Measurements from ENCODE around the gene NFATC1. TPM values are rescaled to one million over a fixed set of nuclear protein-coding genes. Genes with fewer than 3 reads are reported as not detected.

The NFATC1 gene
- total RNA-seq, 1 donor from 2014 or later: 7.1 TPM

- Mint-ChIP-seq H3K4me1 (ENCODE audit: low read depth) (peaks cover 25% of the 10 kb centered on the region), H3K27me3 (ENCODE audit: low read depth) (no peaks in the 10 kb centered on the region), H3K27ac (ENCODE audit: unreplicated experiment) (no peak overlapping the region), H3K9me3 (ENCODE audit: low read depth) (no peaks in the 10 kb centered on the region), H3K4me3 (ENCODE audit: unreplicated experiment) (no peak overlapping the region), H3K36me3 (ENCODE audit: low read depth) (peaks cover 7% of the 10 kb centered on the region)
- DNase-seq (ENCODE audit: low spot score): no peak
- TF ChIP-seq CTCF (IDR thresholded peaks at IDR 0.05): no peak
These were observed 52.9 kb downstream of the NFATC1 start for GRCh38 chr18:79448621-79449020.

GRCh38 chr18:79449551-79450288 lies 54.0 kb downstream of the NFATC1 start:
- peaks cover 33% of the 10 kb centered on the region for H3K4me1 Mint-ChIP-seq (ENCODE audit: low read depth)
- H3K27me3 Mint-ChIP-seq (ENCODE audit: low read depth): no peaks in the 10 kb centered on the region
- TF ChIP-seq CTCF (IDR thresholded peaks at IDR 0.05): no peak
- no peak for DNase-seq (ENCODE audit: low spot score)
- H3K27ac Mint-ChIP-seq (ENCODE audit: unreplicated experiment): no peak overlapping the region
- H3K4me3 Mint-ChIP-seq (ENCODE audit: unreplicated experiment): no peak overlapping the region
- H3K9me3 Mint-ChIP-seq (ENCODE audit: low read depth): no peaks in the 10 kb centered on the region
- peaks cover 7% of the 10 kb centered on the region for H3K36me3 Mint-ChIP-seq (ENCODE audit: low read depth)

- H3K9me3 Mint-ChIP-seq (ENCODE audit: low read depth): no peaks in the 10 kb centered on the region
- no peaks in the 10 kb centered on the region for H3K27me3 Mint-ChIP-seq (ENCODE audit: low read depth)
- no peak overlapping the region for H3K27ac Mint-ChIP-seq (ENCODE audit: unreplicated experiment)
- no peak overlapping the region for H3K4me3 Mint-ChIP-seq (ENCODE audit: unreplicated experiment)
- peaks cover 7% of the 10 kb centered on the region for H3K36me3 Mint-ChIP-seq (ENCODE audit: low read depth)
- H3K4me1 Mint-ChIP-seq (ENCODE audit: low read depth): peaks cover 27% of the 10 kb centered on the region
- DNase-seq (ENCODE audit: low spot score): no peak
- TF ChIP-seq CTCF (IDR thresholded peaks at IDR 0.05): no peak
These were observed 54.8 kb downstream of the NFATC1 start for GRCh38 chr18:79450289-79451080.

DNA sequence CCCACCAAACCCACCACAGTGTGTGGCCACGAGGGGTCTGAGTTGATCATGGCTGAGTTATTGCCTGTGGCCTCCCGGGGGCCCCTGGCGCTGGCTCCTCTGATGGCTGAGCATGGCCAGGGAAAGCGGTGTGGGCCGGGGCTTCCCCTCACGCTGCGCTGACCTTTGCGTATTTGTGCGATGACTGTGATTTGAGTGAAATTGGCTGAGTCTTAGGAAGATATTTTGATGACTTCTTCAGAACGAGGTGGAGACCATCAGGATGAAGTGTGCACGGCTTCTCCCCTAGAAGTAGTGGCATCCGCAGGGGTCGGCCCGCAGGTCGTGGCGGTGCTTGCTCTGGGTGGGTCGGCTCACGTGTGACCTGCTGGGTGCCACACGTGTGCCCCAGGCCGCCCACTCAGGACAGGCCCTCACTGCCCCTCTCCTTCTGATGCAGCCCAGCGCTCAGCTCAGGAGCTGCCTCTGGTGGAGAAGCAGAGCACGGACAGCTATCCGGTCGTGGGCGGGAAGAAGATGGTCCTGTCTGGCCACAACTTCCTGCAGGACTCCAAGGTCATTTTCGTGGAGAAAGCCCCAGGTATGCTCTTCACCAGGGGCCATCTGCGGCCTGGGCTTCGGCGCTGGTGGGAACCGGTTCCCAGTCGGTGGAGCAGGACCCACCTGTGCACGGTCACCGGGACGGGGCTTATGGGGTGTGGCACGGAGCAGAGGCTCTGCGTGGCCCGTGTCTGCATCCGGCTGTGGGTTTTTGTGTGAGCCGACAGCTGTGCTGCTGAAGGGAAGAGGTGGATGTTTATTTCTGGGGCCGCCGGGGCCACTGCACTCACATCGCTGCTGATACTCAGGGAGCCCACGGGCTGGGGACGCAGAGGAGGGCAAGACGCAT lies 55.8 kb downstream of the NFATC1 start:
- no peak overlapping the region for H3K27ac Mint-ChIP-seq (ENCODE audit: unreplicated experiment)
- peaks cover 17% of the 10 kb centered on the region for H3K4me1 Mint-ChIP-seq (ENCODE audit: low read depth)
- H3K4me3 Mint-ChIP-seq (ENCODE audit: unreplicated experiment): no peak overlapping the region
- no peaks in the 10 kb centered on the region for H3K27me3 Mint-ChIP-seq (ENCODE audit: low read depth)
- DNase-seq (ENCODE audit: low spot score): no peak
- no peaks in the 10 kb centered on the region for H3K9me3 Mint-ChIP-seq (ENCODE audit: low read depth)
- TF ChIP-seq CTCF (IDR thresholded peaks at IDR 0.05): peak; percentile 42
- peaks cover 7% of the 10 kb centered on the region for H3K36me3 Mint-ChIP-seq (ENCODE audit: low read depth)

Data from chondrocyte (in vitro differentiated cells).